CD4-positive, alpha-beta T cell treated with Interleukin-6 for 4 hours (primary cell): ENCODE data around the gene GMEB2.
A peak's percentile ranks its signal among the peaks of the same experiment; 100 is the strongest.

ENCODE experiments used
- DNase-seq: peaks from one replicate; pipeline ENCODE4 v3.0.0-alpha.2; 2020; ENCODE audit warnings: mixed read lengths

Gene GMEB2

DNA sequence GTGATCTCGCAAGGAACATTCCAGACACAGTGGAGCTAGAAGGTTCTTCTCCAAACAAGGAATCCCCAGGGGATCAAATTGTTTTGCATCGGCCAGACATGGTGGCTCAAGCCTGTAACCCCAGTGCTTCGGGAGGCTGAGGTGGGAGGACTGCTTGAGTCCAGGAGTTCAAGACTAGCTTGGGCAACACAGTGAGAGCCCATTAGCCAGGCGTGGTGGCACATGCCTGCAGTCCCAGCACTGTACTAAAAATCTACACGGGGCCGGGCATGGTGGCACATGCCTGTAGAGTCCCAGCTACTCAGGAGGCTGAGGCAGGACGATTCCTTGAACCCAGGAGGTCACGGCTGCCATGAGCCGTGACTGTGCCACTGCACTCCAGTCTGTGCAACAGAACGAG lies 15.3 kb downstream of the GMEB2 start:
- no peak for DNase-seq

DNA sequence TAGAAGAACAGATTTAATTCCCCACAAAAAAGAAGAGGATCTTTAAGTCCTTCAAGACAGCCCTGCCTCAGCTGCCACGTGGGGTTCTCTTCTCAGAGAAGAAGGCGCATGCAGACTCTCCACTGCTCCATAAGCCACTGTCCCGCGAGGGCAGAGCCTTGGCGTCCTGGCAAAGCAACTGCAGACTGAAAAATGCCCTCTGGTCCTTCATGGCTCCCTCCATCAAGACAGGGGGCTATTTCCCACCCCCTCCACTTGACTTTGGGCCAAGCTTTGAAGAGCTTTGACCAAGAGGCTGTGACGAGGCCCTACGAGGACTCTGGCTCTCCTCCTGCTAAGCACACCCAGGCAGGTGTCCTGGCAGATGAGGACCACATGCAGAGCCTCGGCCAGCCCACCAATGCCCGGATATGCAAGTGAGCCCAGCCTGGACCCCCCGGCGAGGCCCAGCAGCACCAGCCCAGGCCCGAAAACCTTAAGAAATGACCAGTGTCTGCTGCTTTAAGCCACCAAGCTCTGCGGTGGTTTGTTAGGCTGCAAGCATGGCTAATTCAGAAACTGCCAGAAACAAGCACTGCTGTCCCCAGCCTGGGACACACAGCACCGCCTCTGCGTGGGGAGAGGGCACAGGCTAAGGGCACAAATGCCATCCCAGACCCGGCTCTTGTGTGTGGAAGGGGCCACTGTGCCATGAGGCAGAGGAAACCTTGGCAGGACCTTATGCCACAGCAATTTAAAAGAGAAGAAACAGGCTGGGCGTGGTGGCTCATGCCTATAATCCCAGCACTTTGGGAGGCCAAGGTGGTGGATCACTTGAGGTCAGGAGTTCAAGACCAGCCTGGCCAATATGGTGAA lies 16.1 kb downstream of the GMEB2 start:
- DNase-seq, result no peak

DNA sequence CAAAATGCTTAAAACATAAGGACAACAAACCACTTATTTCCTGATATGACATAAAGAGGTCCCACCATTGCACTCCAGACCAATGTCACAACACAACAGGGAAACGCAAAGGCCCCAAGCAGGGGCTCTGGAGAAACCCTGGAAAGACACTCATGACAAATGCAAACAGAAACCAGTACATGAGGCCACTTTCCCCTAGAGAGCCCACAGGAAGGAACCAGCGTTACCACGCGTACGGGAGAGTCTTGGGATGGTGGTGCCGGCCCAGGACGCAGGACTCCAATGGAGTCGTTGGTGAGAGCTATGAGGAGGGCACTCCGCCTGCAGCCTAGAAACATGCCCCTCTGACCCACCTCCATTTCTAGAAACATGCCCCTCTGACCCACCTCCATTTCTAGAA lies 20.2 kb downstream of the GMEB2 start:
- no peak for DNase-seq

DNA sequence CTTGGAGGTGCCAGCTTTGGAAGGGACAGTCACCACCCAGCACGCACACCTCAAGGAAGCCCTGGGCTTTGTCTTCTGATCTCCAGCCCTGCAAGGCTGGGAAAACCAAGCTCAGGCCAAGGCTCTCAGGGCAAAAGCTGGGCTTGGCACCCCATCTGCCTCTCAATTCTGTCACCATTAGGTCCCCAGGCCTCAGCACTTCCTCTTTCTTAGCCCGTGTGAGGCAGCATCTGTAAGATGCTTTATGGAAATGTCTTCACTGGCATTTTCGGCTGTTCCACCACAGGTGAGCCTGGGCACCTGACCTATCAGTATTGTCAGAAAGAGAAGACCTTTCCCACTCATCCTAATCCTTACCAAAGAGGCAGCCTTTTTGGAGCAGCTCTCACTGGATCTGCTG lies 24.6 kb downstream of the GMEB2 start:
- DNase-seq, result no peak

DNA sequence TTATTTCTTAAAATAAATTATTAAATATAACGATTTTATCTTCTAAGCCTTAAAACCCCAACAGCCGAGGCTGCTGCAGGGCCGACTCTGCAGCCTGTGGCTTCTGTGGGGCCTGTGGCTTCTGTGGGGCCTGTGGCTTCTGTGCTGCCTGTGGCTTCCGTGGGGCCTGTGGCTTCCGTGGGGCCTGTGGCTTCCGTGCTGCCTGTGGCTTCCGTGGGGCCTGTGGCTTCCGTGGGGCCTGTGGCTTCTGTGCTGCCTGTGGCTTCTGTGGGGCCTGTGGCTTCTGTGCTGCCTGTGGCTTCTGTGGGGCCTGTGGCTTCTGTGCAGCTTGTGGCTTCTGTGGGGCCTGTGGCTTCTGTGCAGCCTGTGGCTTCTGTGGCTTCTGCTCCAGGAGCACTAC lies 25.2 kb downstream of the GMEB2 start:
- DNase-seq, result peak; percentile 42

DNA sequence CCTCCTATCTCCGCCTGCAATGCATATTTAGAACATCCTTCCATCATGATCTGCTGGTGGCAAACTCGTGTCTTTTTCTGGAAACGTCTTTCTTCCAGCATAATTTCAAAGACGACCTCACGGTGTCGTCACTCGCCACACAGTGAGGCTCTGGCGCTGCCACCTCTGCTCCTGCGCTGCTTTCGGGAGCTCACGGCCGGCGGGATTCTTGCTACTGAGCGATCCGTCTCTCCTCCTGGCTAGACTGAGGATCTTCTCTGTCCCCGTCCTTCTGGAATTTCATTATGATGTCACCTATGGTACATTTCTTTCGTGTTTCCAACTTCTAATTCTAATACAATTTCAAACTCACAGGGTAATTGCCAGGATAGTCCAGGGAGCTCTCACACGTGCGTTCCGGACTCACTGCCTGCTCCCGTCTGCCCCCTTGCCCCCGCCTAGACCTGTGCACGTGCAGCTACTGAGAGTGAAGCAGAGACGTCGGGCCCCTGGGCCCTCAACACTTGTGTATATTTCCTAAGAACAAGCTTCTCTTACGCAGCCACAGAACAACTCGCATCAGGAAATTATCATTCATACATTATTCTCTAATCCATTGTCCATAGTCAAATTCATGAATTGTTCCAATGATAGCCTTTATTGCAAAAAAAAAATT lies 27.4 kb downstream of the GMEB2 start:
- DNase-seq, result no peak

DNA sequence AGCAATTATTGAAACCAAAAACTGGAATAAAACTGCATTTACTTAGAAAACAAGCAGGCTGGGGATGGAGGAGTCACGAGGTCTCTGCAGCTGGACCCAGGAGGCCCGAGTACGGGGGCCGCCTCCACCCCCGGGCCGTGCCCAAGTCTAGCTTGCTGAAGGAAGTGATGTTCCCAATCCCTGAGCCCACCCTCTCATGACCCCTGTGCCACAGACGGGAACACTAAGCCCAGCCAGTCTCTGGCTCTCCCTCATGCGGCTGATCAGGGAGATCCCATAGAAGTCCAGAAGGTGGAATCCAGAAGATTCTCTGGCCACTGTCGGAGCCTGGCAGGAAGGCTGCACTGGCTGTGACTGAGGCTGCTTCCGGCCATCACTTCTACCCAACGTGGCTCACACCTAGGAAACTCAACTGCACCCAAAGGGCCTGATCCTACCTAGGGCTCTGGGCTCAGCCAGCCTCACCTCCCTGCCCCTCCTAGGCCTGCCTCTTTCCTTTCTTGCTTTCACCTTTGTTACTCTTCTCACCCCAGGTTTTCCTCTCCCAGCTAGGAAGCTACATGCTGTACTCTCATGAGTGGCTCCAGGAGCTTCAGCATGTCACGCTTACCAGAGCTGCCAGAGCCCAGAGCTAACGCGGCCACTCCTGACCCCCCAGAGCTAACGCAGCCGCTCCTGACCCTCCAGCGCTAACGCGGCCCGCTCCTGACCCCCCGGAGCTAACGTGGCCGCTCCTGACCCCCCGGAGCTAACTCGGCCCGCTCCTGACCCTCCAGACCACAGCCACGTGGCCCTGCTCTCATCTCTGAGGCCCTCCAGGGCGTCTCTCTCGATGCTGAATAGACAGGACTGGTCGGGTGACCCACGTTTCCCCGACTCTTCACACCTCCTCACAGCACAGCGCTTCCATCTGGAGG lies 28.2 kb downstream of the GMEB2 start:
- no peak for DNase-seq

DNA sequence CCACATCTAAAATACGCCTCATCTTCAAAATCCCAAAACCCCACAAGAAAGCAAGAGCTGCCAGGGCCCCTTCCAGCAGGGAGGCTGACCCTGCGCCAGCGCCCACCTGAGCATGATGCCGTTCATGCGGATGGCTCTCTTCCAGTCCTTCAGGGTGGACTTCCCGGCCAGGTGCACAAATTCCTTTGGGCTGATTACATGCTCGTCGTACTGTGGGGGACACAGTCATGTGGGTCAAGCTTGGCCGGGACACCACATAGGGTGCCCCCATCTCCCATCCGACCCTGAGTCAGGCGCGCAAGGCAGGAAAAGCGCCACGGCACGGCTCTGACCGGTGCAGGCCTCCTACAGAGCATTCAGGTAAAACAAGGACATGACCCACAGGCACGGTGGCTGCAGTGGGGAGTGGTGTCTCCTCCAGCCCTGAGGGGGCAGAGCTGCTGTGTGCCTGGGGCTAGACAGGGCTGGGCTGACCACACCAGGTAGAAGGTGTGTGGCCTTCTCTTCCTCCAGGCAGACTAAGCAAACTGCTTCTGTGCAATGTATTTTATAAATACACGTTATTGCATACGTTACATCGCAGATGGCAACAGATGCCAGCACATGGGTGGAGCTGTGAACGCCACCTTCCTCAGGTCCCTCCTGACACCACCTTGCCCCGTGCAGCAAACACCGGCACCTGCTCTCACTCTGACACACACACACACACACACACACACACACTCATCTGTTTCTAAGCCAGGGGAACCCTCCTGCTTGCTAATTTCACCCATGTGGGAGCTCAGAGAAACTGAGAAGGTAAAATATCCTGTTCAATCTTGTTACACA lies 29.0 kb downstream of the GMEB2 start:
- DNase-seq, result no peak

DNA sequence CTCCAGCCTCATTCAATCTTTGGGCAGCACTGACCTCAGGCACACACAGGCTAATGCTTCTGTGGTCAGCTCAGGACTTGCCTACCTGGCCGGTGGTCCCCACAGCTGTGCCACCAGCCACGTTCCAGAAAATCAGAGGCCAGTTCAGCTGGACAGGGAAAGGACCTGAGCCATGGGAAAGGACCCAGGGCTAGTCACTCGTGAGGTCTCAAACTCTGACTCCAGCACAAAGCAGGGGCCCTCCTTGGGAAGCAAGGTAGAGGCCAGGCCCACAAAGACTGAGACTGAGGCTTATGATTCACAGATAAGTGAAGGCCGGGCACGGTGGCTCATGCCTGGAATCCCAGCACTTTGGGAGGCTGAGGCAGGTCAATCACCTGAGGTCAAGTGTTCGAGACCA lies 30.5 kb downstream of the GMEB2 start:
- no peak for DNase-seq

DNA sequence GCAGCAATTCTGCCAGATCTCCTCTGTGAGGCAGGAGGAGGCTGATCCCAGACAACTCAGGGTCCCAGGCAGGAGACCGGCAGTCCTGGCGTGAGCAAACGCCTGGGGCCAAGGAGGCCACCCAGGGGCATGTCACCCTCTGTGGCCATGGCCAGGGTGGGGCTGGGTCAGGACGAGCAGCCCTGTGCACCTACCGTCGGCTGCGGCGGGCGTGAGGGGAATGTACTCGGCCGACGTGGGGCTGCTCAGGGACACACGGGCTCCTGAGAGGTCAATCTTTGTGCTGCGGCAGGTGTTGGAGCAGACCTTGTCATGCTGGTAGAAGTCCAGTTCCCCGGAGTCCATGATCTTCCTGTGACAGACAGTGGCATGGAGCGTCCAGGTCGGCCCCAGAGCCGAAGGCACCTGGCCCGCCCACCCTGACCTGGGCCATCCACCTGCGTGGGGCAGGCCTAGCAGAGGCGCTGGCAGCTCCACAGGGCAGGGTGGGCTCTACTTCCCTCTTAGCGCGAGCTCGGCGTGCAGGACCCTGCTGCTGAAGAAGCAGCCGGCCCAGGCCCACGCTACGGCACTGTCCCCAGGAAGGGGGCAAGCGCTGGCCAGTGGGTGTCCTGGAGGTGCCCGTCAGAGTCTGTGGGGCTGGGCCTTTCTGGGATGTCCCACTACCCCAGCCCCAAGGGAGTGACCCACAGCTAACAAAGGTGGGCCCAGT lies 31.3 kb downstream of the GMEB2 start:
- DNase-seq, result no peak

DNA sequence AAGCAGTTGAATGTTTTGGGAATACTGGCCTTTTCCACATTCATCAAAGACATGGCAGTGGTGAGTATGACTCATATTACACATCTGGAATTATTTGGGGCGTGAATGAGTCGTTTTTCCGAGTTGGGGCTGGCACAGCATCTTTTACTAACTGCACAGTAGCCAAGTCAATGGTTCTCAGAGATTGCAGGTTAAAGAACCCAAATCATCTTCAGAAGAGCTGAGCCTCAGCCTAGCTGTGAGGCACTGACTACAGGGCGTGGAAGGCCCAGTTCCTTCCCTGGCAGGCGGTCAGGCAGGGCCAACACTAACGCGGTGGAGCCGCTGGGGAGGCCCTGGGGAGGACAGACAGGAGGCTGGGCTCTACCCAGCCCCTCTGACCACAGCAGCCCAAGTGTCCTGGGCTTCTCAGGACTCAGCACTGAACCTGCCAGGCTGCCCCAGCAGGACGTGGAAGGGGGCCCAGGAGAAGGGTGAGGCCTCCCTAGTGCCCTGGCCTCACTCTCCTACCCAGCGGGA lies 32.8 kb downstream of the GMEB2 start:
- no peak for DNase-seq

DNA sequence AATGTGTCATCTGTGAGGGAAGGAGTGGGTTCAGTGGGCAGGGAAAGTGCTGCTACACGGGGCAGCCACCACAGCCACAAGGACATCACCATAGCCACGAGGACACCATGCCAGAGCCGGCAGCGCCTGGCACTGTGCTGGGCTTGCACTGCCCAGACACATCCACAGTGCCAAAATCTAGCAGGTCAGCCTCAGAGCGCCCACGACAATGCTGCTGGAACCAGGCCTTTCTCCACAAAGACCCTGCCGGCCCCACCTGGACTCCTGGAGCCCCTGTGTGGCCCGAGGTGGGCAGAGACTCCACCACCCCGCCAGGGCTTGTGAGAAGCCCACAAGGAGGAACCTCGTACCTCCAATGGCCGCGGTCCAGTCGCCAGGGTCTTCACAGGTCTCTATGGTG lies 34.2 kb downstream of the GMEB2 start:
- no peak for DNase-seq

DNA sequence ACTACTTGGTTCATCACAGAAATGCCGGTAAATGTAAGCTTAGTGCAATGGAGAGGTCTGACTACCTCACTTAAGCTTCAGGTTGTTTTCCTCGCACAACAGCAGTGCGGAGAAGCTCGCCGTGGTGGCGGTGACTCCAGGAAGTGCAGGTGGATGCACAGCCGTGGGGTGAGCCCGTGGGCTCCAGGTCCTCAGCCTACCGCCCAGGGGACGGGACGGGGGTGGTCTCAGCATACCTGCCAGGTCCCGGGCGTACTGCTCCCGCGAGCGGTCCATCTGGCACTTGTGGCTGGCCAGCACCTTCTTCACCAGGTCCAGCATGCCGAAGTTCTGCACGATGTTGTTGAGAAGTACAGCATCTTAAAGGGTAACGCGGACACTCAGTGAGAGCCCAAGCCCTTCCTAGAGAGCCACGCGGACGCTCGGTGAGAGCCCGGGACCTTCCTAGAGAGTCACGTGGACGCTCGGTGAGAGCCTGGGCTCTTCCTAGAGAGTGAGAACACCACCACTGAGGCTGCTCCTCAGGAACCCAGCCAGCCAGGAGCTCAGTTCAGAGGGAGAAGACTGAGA lies 35.0 kb downstream of the GMEB2 start:
- DNase-seq, result no peak

DNA sequence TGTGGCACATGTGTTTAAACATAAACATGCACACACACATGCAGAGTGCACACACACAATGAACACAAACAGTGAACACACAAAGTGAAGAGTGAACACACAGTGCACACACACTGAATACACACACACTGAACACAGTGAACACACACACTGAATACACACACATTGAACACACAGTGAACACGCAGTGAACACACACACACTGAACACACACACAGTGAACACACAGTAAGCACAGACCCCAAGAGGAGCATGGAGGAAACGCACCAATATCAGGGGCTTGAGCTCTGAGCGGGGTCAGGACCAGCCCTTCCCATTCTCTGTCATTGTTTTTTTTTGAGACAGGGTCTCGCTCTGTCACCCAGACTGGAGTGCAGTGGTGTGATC lies 35.8 kb downstream of the GMEB2 start:
- DNase-seq, result no peak

DNA sequence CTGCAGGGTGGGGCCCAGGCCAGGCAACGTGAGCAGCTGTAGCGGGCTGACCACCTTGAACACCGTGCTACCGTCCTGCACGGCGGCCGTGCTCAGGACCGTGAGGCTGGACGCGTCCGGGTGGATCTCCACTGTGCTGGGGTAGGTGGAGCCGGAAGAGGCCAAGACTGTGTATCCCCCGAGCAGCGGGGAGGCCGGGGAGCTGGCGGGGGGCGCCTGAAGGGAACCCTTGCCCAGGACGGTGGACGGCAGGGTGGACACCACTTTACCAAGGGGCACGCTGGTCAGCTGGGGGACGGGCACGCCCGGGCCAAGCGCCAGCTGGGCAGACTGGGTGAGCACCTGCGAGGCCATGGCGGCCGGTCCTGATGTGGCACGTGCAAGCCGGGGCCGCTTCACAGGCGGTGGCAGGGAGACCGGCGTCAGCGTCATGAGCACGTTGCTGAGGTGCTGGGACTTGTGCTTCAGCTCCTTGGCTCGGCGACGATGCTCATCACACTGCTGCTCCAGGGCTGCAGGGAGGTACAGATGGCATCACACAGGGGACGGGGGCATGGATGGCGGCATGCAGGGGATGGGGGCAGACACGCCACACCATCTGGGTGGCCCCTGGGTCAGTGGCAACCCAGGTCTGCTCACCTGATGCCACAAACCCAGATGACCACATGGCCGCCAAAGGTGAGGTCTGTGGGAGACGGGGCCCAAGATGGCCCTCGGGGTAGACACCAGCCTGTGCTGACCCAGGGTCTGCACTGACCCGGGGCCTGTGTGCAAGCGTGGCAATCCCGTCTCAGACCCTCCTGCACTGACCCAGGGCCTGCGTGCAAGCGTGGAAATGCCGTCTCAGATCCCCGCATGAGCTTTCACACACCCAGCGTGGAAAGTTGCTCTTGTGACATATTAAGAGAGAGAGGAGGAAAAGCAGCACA lies 36.4 kb downstream of the GMEB2 start:
- no peak for DNase-seq

DNA sequence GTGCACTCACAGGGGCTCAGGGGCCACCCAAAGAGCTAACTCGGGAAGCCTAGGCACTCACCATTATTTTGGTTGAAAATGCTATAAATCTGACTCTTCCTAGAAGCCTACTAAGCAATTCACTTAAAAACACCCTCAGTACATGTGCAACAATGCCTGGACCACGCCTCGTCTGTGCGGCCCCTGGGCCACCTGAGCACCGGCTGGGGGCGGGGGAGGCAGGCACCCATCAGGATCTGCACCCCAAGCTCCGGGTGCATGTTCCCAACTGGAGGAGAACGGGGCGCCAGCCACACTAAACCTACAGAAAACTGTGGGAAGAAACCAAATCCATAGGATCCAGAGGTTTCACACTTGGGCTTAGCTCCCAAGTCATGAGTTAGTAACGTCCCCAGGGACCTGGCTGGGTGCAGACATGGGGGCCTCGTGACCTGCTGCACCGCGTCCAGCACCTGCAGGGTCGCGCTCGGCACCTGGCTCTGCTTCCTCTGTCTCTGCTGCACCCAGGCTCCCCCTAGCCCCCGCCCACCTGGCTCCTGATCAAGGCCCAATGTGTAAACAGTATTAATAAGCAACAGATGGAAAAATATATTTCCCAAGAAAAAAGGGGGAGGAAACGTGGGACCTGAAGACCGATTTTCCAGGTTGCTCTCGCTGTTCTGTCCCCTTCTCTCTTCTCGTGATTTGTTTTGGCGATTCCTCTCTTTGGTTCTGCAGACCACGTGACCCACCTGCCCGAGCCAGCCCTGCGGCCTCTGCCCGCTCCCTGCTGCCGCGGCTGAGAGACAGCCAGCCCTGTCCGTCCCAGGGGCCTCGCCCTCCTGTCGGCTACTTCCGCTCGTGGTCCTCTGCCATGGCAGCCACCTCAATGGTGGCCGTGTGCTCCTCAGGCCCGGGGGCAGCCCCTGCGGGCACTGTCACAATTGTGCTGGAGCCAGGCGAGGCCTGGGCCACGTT lies 37.4 kb downstream of the GMEB2 start:
- no peak for DNase-seq

DNA sequence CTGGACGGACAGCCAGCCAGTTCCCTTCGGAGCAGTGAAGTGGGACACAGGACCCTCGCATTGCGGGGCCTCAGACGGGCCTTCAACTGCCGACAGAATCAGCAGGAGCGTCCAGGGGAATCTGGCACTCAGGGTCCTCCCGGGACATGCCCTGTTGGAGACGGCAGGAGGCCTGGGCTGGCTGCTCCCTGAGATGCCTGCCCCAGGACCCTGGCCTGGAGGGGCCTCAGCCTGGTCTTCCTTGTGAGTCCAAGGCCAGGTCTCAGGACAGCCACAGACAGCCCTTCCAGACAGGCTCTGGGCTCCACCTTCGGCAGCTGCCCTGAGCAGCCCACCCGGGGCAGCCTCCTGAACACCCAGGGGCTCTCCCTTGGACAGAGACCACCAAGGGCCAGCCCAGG lies 38.3 kb downstream of the GMEB2 start:
- DNase-seq, result no peak

DNA sequence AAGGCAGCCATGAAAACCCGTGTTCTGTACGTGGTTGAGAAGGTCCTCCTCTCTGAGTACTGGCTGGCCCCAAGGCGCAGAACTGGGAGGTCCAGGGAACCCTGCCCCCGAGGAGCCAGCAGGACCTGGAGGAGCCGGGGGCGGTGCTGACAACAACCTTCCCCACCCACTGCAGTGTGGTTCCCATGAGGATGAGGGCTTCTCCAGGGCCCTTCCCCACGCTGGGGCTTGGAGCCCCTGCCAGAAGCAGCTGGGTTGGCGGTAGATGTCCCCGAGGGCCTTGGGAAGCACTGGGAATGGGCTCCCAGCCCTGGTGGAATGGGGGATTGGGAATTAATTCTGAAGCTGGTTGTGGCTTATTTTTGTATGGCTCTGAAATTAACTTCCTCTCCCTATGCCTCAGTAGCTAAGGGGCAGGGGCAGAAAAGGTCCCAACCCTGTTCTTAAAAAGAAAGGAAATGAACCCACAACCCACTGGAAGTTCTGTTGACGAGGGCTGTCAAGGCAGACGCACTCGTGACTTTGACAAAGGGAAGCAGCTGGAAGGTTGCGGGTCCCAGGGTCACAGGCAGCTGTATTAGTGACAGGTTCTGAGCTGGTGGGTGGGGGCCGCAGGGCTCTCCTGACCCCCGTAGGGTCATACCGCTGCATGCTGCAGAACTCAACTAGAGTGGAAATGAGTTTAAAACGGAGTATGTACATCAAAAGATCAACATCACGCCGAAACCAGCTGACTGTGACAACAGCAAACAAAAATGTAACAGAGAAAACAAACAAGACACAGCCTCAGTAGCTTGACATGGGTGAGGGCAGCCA lies 38.9 kb downstream of the GMEB2 start:
- peak; percentile 13 for DNase-seq
